Measurements from ENCODE around the gene FOXJ3.

The FOXJ3 gene

DNA sequence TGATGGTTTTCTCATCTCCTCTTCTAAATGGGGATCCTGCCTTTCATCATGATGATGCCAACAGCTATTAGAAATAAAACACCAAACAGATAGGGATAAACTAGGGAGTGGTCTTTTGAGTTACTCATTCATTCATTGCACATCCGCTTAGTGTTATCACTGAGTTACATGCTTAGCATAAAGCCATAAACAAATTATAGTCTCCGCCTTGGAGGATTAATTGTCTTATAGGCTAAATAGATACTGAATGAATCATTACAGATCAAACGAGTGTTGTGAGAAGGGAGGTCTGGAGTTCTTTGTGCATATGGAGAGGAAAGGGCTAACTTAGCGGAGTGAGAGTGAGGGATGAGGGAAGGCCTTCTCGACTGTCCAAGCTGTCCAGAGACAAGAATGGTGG is 201.6 kb downstream of the FOXJ3 start (continued):
- TF ChIP-seq AEBP2 (tag by site-specific recombination; IDR thresholded peaks at IDR 0.05; ENCODE audit: borderline replicate concordance) (no peak), ZNF335 (tag by site-specific recombination; conservative IDR thresholded peaks at IDR 0.05) (no peak), GFI1B (tag by site-specific recombination; IDR thresholded peaks at IDR 0.05) (no peak), ZNF184 (tag by site-specific recombination; IDR thresholded peaks at IDR 0.05) (no peak)
- TF ChIP-seq, protein P1, sequence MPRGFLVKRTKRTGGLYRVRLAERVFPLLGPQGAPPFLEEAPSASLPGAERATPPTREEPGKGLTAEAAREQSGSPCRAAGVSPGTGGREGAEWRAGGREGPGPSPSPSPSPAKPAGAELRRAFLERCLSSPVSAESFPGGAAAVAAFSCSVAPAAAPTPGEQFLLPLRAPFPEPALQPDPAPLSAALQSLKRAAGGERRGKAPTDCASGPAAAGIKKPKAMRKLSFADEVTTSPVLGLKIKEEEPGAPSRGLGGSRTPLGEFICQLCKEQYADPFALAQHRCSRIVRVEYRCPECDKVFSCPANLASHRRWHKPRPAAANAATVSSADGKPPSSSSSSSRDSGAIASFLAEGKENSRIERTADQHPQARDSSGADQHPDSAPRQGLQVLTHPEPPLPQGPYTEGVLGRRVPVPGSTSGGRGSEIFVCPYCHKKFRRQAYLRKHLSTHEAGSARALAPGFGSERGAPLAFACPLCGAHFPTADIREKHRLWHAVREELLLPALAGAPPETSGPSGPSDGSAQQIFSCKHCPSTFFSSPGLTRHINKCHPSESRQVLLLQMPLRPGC (tag by site-specific recombination; IDR thresholded peaks at IDR 0.05) = no peak

GRCh38 chr1:42130061-42130660 is 204.9 kb downstream of the FOXJ3 start:
- Histone ChIP-seq H3K4me3 (ENCODE audit: low read depth, low read length) (no peak overlapping the region), H3K9me3 (ENCODE audit: control insufficient read depth, insufficient read depth, low read depth, low read length) (no peaks in the 10 kb centered on the region), H3K4me1 (ENCODE audit: control insufficient read depth, insufficient read depth, low read length) (no peaks in the 10 kb centered on the region), H3K36me3 (ENCODE audit: control insufficient read depth in 2 of 2, insufficient read depth in 1 of 2, low read length in 2 of 2) (no peaks in the 10 kb centered on the region), H3K27ac (ENCODE audit: extremely low read depth, low read depth, low read length) (no peak overlapping the region)
- TF ChIP-seq ZNF529 (tag by site-specific recombination; IDR thresholded peaks at IDR 0.05; ENCODE audit: insufficient replicate concordance) (no peak), ZNF530 (tag by site-specific recombination; IDR thresholded peaks at IDR 0.05; ENCODE audit: low read depth) (no peak), ZNF138 (tag by site-specific recombination; IDR thresholded peaks at IDR 0.05; ENCODE audit: borderline replicate concordance) (no peak), ZNF350 (tag by site-specific recombination; IDR thresholded peaks at IDR 0.05) (no peak), BCL11A (tag by site-specific recombination; IDR thresholded peaks at IDR 0.05; ENCODE audit: low read depth) (no peak), ZNF16 (tag by site-specific recombination; IDR thresholded peaks at IDR 0.05; ENCODE audit: low read depth) (no peak), ZNF521 (tag by site-specific recombination; IDR thresholded peaks at IDR 0.05) (no peak), IKZF3 (tag by site-specific recombination; IDR thresholded peaks at IDR 0.05) (no peak), ZNF596 (tag by site-specific recombination; IDR thresholded peaks at IDR 0.05) (no peak), ZNF510 (tag by site-specific recombination; IDR thresholded peaks at IDR 0.05; ENCODE audit: insufficient replicate concordance) (no peak), HOXD13 (CRISPR knock-in tag; IDR thresholded peaks at IDR 0.05; ENCODE audit: borderline replicate concordance) (no peak)
- TF ChIP-seq, protein P2, sequence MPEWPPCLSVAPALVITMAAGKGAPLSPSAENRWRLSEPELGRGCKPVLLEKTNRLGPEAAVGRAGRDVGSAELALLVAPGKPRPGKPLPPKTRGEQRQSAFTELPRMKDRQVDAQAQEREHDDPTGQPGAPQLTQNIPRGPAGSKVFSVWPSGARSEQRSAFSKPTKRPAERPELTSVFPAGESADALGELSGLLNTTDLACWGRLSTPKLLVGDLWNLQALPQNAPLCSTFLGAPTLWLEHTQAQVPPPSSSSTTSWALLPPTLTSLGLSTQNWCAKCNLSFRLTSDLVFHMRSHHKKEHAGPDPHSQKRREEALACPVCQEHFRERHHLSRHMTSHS (tag by site-specific recombination; IDR thresholded peaks at IDR 0.05) = no peak
- CTCF ChIA-PET = no interaction called here
- POLR2A ChIA-PET = no interaction called here

- CTCF ChIA-PET = no interaction called here
- POLR2A ChIA-PET = no interaction called here
- Histone ChIP-seq H3K27ac (ENCODE audit: extremely low read depth, low read depth, low read length) (no peak overlapping the region), H3K9me3 (ENCODE audit: control insufficient read depth, insufficient read depth, low read depth, low read length) (no peaks in the 10 kb centered on the region), H3K4me3 (ENCODE audit: low read depth, low read length) (no peak overlapping the region), H3K4me1 (ENCODE audit: control insufficient read depth, insufficient read depth, low read length) (no peaks in the 10 kb centered on the region), H3K36me3 (ENCODE audit: control insufficient read depth in 2 of 2, insufficient read depth in 1 of 2, low read length in 2 of 2) (no peaks in the 10 kb centered on the region)
- no peak for TF ChIP-seq ZBTB48 (tag by site-specific recombination; IDR thresholded peaks at IDR 0.05)
Measured at GRCh38 chr1:42128964-42129363, 206.1 kb downstream of the FOXJ3 start.

Measured in HEK293 (cell line).